Right lobe of liver (tissue), 6 donors: ENCODE data around the gene TMEM81. TPM values are rescaled to one million over a fixed set of nuclear protein-coding genes. Genes with fewer than 3 reads are reported as not detected.

Source experiments
- ATAC-seq, 4 donors: fragments of 200-7000 bp; cut with Tn5 transposase; one replicate each; pipeline ENCODE4 v1.9.1; 2020; ENCODE audit warnings: mild to moderate bottlenecking in 4 of 4, moderate library complexity in 4 of 4
- DNase-seq, 3 donors: peaks; one replicate each; pipeline ENCODE4 v3.0.0-alpha.2; 2020
- H3K27ac ChIP-seq, 3 donors: fragments of 200-600 bp; one replicate each; pipeline ENCODE4 v1.8.0; 2022
- H3K27me3 ChIP-seq, 2 donors: fragments of 200-600 bp; one replicate each; pipeline ENCODE4 v1.8.0; 2022
- H3K36me3 ChIP-seq, 4 donors: fragments of 200-600 bp; sonication (generic) in 1 of 4; one replicate each; pipeline versions ENCODE4 v1.5.1 to v1.8.0; 2017 to 2022; ENCODE audit warnings: control low read depth in 1 of 4
- H3K4me1 ChIP-seq, 4 donors: fragments of 200-600 bp; sonication (generic) in 1 of 4; one replicate each; pipeline versions ENCODE4 v1.5.1 to v1.8.0; 2017 to 2022; ENCODE audit warnings: control low read depth in 1 of 4
- H3K4me3 ChIP-seq, 3 donors: fragments of 200-600 bp; one replicate each; pipeline ENCODE4 v1.8.0; 2022
- H3K9me3 ChIP-seq, 4 donors: fragments of 200-600 bp; sonication (generic) in 1 of 4; one replicate each; pipeline versions ENCODE4 v1.5.1 to v1.8.0; 2017 to 2022; ENCODE audit warnings: control low read depth in 1 of 4
- POLR2A ChIP-seq: fragments of 450-650 bp; IDR thresholded peaks from one replicate; pipeline ENCODE4 v1.6.1; 2017; ENCODE audit warnings: antibody characterized with exemption, mild to moderate bottlenecking
- WGBS: methylation state at CpG from one replicate; pipeline ENCODE4 v1.1.6; 2018; ENCODE audit warnings: low coverage, low lambda C conversion rate; ENCODE audit not compliant: insufficient coverage; ENCODE audit errors: missing lambda C conversion rate; 5-methylcytosine and 5-hydroxymethylcytosine counted together
- intact Hi-C, 2 donors: fragments of 100-400 bp; cut with DNase I; formaldehyde crosslinking; loops; one replicate each; pipeline versions ENCODE4 v1.11.2 to v1.14.1; 2022
- total RNA-seq, 6 experiments: library from RNA; depleted of rRNA in 2 of 6; stranded (reverse); fragments of >200 nt in 2 of 6; fragmentation: NEBNext Ultra II Directional in 3 of 6; extraction: Animal tissue kit (Norgen Biotek cat#: 25700) in 3 of 6; gene quantifications; one replicate each; pipeline versions ENCODE4 v1.1.0 to v1.2.4, GENCODE V29; 2016 to 2023
- TF ChIP-seq, protein P1 (sequence below), 4 donors: fragments of 200-600 bp in 3 of 4; fragments of 450-650 bp in 1 of 4; IDR thresholded peaks; one replicate each; pipeline versions ENCODE4 v1.5.1 to v1.8.0; 2016 to 2022; ENCODE audit warnings: antibody characterized with exemption in 4 of 4, mild to moderate bottlenecking in 2 of 4
- donor health status: DM: no; HTN: yes; CAD: no.
- donor health status: DM: no; HTN: no; CAD: no.
- donor health status: DM: no; HTN: no; CAD: no.
- donor health status: DM: no; HTN: yes; CAD: no.
- donor health status: DM: no; HTN: yes; CAD: no.

Gene TMEM81
- total RNA-seq, 6 experiments from 2014 or later, result 0.49 to 2.7 (median 1.8) TPM

DNA sequence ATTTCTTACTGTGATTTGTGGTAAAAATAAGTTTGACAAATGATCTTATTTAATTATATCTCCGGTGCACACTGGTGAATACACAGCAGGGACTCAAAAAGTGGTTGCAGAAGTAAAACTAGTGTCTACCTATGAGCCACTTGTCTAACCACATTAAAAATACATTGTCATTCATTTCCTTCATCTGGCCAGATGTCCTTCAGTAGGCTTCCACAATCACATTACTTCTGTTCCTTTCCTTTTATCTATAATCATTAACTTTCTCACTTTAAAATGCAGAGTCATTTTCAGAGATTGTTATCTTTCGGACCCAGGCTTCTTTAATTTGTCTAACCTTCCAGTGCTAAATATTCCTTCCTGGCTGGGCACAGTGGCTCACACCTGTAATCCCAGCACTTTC, 34.5 kb upstream of the TMEM81 start:
- intact Hi-C loops, result no loop called here
- peaks cover 0 to 24% (median 10%) of the 10 kb centered on the region in 4 donors for H3K4me1 ChIP-seq
- peaks cover 0 to 18% (median 4%) of the 10 kb centered on the region in 4 donors for H3K36me3 ChIP-seq
- DNase-seq (no peak), ATAC-seq (no peak)
- no peaks in the 10 kb centered on the region for H3K27me3 ChIP-seq
- no peaks in the 10 kb centered on the region for H3K9me3 ChIP-seq
- 39% methylated on average over 2 of the region's 2 CpGs for WGBS
- H3K27ac ChIP-seq, result no peak overlapping the region
- H3K4me3 ChIP-seq, result no peak overlapping the region
- TF ChIP-seq, protein P1, sequence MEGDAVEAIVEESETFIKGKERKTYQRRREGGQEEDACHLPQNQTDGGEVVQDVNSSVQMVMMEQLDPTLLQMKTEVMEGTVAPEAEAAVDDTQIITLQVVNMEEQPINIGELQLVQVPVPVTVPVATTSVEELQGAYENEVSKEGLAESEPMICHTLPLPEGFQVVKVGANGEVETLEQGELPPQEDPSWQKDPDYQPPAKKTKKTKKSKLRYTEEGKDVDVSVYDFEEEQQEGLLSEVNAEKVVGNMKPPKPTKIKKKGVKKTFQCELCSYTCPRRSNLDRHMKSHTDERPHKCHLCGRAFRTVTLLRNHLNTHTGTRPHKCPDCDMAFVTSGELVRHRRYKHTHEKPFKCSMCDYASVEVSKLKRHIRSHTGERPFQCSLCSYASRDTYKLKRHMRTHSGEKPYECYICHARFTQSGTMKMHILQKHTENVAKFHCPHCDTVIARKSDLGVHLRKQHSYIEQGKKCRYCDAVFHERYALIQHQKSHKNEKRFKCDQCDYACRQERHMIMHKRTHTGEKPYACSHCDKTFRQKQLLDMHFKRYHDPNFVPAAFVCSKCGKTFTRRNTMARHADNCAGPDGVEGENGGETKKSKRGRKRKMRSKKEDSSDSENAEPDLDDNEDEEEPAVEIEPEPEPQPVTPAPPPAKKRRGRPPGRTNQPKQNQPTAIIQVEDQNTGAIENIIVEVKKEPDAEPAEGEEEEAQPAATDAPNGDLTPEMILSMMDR (IDR thresholded peaks at IDR 0.05), result no peak
- TF ChIP-seq POLR2A, result no peak

DNA sequence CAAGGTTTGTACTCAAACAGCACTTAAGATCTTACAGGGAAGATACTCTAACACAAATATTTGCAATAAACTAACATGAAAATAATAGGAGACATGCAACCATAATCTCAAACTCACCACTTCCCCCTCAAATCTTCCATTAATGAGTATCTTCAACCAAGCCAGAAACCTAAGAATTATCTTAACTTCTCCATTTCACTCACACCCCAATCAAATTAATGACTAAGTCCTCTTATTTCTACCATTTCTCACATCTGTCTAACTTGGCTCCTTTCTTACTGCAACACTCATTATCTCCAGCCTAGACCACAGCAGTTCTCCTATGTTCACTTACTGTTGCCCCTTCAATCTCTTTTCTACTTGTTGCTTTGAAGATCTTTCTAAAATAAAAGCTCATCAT, 27.1 kb upstream of the TMEM81 start:
- H3K36me3 ChIP-seq, result peaks cover 0 to 34% (median 4%) of the 10 kb centered on the region in 4 donors
- no peaks in the 10 kb centered on the region for H3K9me3 ChIP-seq

DNA sequence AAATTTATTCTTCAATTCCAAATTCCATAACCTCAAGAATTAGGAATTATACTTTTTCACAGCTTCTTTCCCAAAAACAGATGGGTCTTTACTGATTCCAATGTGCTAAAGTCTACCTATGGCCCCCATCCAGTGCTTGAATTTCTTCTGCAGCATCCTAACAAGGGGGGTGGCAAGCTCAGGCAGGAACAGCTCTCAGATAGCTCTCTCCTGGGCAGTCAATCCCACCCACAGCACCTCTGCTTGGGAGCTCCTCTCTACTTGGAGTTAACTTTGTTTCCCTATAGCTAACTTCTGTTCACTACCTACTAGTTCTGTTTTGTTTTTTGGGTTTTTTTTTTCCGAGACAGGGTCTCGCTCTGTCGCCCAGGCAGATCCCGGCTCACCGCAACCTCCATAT, 25.5 kb upstream of the TMEM81 start:
- 97% methylated on average over 5 of the region's 5 CpGs for WGBS
- no peak for TF ChIP-seq POLR2A
- TF ChIP-seq, protein P1 (IDR thresholded peaks at IDR 0.05), result no peak
- ATAC-seq, result no peak
- intact Hi-C loops, result no loop called here
- no peak overlapping the region for H3K4me3 ChIP-seq
- peaks cover 0 to 50% (median 7%) of the 10 kb centered on the region in 4 donors for H3K36me3 ChIP-seq
- H3K27me3 ChIP-seq, result no peaks in the 10 kb centered on the region
- no peak for DNase-seq
- H3K4me1 ChIP-seq, result no peaks in the 10 kb centered on the region
- H3K9me3 ChIP-seq, result no peaks in the 10 kb centered on the region
- H3K27ac ChIP-seq, result no peak overlapping the region

More for the DNA sequence above, 27.1 kb upstream of the TMEM81 start:
- Histone ChIP-seq H3K27ac (no peak overlapping the region), H3K27me3 (no peaks in the 10 kb centered on the region), H3K4me1 (no peaks in the 10 kb centered on the region), H3K4me3 (no peak overlapping the region)
- intact Hi-C loops, result no loop called here
- ATAC-seq (no peak), DNase-seq (no peak)
- TF ChIP-seq POLR2A, result no peak
- TF ChIP-seq, protein P1 (IDR thresholded peaks at IDR 0.05), result no peak

DNA sequence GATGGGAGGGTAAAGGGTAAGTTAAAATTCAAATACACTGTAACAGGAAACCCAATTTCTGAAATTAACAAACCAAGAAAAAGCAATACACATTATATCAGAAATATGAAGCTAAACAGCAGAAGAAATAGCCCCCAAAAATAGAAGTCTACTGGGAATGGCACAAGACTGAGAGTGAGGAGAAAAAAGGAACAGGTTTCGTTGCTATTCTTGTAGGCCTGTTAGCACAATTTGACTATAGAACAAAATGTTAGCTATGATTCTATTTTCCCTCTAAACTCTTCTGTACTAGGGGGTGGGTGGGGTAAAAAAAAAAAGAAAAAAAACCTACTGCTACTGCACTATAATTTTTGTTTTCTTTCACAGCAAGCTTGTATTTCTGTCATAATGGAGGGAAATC, 25.0 kb upstream of the TMEM81 start:
- WGBS, result 100% methylated on average over 1 of the region's 1 CpG
- Histone ChIP-seq H3K36me3 (peaks cover 0 to 50% (median 7%) of the 10 kb centered on the region in 4 donors), H3K4me3 (no peak overlapping the region), H3K27me3 (no peaks in the 10 kb centered on the region), H3K27ac (no peak overlapping the region), H3K9me3 (no peaks in the 10 kb centered on the region), H3K4me1 (no peaks in the 10 kb centered on the region)
- TF ChIP-seq POLR2A, result no peak
- TF ChIP-seq, protein P1 (IDR thresholded peaks at IDR 0.05), result no peak
- DNase-seq, result no peak
- ATAC-seq, result no peak
- intact Hi-C loops, result no loop called here

DNA sequence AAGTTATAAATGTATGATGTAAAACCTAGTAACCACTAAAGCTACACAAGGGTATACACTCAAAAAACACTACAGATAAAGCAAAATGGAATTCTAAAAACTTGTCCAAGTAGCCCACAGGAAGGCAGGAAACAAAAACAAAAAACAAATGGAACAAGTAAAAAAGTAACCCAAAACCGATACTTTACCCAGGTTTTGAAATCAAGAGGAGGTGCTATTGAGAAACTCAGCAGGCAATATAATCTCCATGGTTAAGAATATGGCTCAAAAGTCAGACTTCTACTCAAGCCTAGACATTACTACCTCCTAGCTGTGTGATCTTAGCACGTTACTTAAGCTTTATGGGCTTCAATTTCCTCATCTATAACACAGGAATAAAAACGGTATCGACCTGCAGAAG, 24.2 kb upstream of the TMEM81 start:
- H3K36me3 ChIP-seq, result peaks cover 0 to 50% (median 7%) of the 10 kb centered on the region in 4 donors
- WGBS, result 64% methylated on average over 4 of the region's 4 CpGs
- intact Hi-C loops, result no loop called here
- no peaks in the 10 kb centered on the region for H3K9me3 ChIP-seq
- H3K27me3 ChIP-seq, result no peaks in the 10 kb centered on the region
- TF ChIP-seq, protein P1 (IDR thresholded peaks at IDR 0.05), result no peak
- TF ChIP-seq POLR2A, result no peak
- no peak overlapping the region for H3K27ac ChIP-seq
- H3K4me1 ChIP-seq, result no peaks in the 10 kb centered on the region
- no peak overlapping the region for H3K4me3 ChIP-seq
- DNase-seq (no peak), ATAC-seq (peak in 1 of 4 donors; percentile 50)
